ENCODE results near the gene TSEN34. TPM values are rescaled to one million over a fixed set of nuclear protein-coding genes. Genes with fewer than 3 reads are reported as not detected.
"Not testable (repeated sequence)": the region's sequence is repeated elsewhere in the genome, so short reads cannot be mapped to it uniquely, and the experiment has no call there.

Gene TSEN34
- total RNA-seq, 1 experiment from 2014 or later: 52.2 TPM

DNA sequence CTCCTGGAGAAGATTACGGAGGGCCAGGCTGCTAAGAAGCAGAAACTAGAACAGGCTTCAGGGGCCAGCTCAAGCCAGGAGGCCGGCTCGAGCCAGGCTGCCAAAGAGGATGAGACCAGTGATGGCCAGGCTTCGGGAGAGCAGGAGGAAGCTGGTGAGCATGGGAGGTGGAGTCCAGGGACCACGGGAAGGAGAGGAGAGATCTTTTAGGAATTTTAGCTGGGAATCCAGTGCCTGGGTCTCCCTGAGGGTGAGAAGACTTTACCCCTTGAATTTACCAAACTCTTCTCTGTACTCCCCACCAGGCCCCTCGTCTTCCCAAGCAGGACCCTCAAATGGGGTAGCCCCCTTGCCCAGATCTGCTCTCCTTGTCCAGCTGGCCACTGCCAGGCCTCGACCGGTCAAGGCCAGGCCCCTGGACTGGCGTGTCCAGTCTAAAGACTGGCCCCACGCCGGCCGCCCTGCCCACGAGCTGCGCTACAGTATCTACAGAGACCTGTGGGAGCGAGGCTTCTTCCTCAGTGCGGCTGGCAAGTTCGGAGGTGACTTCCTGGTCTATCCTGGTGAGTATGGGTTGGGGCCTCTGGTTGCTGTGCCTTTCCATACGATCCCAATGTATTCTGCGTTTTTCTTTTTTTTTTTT is 824 bp downstream of the TSEN34 start:
- CTCF ChIA-PET: interaction anchor here (0.6 to 1.8 kb wide), 5 partner anchors 13 to 399 kb away, joined by 3 to 8 read pairs (median 4); partner anchors contain the start of gene TMC4
- TF ChIP-seq, protein P1, sequence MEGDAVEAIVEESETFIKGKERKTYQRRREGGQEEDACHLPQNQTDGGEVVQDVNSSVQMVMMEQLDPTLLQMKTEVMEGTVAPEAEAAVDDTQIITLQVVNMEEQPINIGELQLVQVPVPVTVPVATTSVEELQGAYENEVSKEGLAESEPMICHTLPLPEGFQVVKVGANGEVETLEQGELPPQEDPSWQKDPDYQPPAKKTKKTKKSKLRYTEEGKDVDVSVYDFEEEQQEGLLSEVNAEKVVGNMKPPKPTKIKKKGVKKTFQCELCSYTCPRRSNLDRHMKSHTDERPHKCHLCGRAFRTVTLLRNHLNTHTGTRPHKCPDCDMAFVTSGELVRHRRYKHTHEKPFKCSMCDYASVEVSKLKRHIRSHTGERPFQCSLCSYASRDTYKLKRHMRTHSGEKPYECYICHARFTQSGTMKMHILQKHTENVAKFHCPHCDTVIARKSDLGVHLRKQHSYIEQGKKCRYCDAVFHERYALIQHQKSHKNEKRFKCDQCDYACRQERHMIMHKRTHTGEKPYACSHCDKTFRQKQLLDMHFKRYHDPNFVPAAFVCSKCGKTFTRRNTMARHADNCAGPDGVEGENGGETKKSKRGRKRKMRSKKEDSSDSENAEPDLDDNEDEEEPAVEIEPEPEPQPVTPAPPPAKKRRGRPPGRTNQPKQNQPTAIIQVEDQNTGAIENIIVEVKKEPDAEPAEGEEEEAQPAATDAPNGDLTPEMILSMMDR (IDR thresholded peaks at IDR 0.05; ENCODE audit: unreplicated experiment): no peak
- DNase-seq: no peak
- intact Hi-C loops (cut with micrococcal nuclease; ENCODE audit: unreplicated experiment): loop anchor here (1.0 kb wide), 1 partner anchor 8 kb away; the partner anchor contains the start of gene RPS9
- peaks cover 86% of the 10 kb centered on the region for H3K36me3 Mint-ChIP-seq (ENCODE audit: insufficient read depth, unreplicated experiment)
- peaks cover 23% of the 10 kb centered on the region for H3K4me1 Mint-ChIP-seq (ENCODE audit: low read depth, unreplicated experiment)
- H3K4me3 Mint-ChIP-seq (ENCODE audit: low read depth, unreplicated experiment): peak overlapping the region; percentile 82
- H3K9me3 Mint-ChIP-seq (ENCODE audit: low read depth, unreplicated experiment): no peaks in the 10 kb centered on the region
- BruUV-seq (replicated peaks): no TSS peak
- H3K27me3 Mint-ChIP-seq (ENCODE audit: unreplicated experiment): no peaks in the 10 kb centered on the region
- H3K27ac Mint-ChIP-seq (ENCODE audit: unreplicated experiment): peak overlapping the region; percentile 93

DNA sequence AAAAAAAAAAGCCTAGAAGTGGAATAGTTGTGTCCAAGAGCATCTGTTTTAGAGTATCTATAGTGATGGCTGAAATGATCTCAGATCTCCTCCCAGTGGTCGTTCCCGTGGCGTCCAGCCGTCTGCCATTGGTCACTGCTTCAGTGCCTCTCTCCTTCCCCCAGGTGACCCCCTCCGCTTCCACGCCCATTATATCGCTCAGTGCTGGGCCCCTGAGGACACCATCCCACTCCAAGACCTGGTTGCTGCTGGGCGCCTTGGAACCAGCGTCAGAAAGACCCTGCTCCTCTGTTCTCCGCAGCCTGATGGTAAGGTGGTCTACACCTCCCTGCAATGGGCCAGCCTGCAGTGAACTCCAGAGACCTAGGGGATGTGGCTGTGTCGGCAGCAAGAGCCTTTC is 1.9 kb downstream of the TSEN34 start:
- H3K36me3 Mint-ChIP-seq (ENCODE audit: insufficient read depth, unreplicated experiment): peaks cover 80% of the 10 kb centered on the region
- intact Hi-C loops (cut with micrococcal nuclease; ENCODE audit: unreplicated experiment): no loop called here
- CTCF ChIA-PET: no interaction called here

DNA sequence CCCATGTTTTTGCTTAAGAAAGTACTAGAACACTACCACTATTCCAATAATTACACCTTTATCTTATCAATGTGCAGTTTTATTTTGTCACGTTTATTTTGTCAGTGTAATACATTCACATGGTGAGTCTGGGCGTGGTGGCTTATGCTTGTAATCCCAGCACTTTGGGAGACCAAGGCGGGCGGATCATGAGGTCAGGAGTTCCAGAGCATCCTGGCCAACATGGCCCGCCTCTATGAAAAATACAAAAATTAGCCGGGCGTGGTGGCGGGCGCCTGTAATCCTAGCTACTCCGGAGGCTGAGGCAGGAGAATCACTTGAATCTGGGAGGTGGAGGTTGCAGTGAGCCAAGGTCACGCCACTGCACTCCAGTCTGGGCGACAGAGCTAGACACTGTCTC is 3.4 kb downstream of the TSEN34 start:
- DNase-seq; H3K4me3 Mint-ChIP-seq (ENCODE audit: low read depth, unreplicated experiment); H3K9me3 Mint-ChIP-seq (ENCODE audit: low read depth, unreplicated experiment); intact Hi-C loops (cut with micrococcal nuclease; ENCODE audit: unreplicated experiment); H3K27me3 Mint-ChIP-seq (ENCODE audit: unreplicated experiment); H3K27ac Mint-ChIP-seq (ENCODE audit: unreplicated experiment); BruUV-seq (replicated peaks); CTCF ChIA-PET: not testable (repeated sequence)
- H3K36me3 Mint-ChIP-seq (ENCODE audit: insufficient read depth, unreplicated experiment): peaks cover 72% of the 10 kb centered on the region
- H3K4me1 Mint-ChIP-seq (ENCODE audit: low read depth, unreplicated experiment): peaks cover 11% of the 10 kb centered on the region

More for the DNA sequence above, 1.9 kb downstream of the TSEN34 start:
- no TSS peak for BruUV-seq (replicated peaks)
- no peak for DNase-seq
- peaks cover 12% of the 10 kb centered on the region for H3K4me1 Mint-ChIP-seq (ENCODE audit: low read depth, unreplicated experiment)
- TF ChIP-seq, protein P1 (IDR thresholded peaks at IDR 0.05; ENCODE audit: unreplicated experiment): no peak
- H3K4me3 Mint-ChIP-seq (ENCODE audit: low read depth, unreplicated experiment): peak overlapping the region; percentile 13
- H3K27me3 Mint-ChIP-seq (ENCODE audit: unreplicated experiment): no peaks in the 10 kb centered on the region
- H3K9me3 Mint-ChIP-seq (ENCODE audit: low read depth, unreplicated experiment): no peaks in the 10 kb centered on the region
- no peak overlapping the region for H3K27ac Mint-ChIP-seq (ENCODE audit: unreplicated experiment)

DNA sequence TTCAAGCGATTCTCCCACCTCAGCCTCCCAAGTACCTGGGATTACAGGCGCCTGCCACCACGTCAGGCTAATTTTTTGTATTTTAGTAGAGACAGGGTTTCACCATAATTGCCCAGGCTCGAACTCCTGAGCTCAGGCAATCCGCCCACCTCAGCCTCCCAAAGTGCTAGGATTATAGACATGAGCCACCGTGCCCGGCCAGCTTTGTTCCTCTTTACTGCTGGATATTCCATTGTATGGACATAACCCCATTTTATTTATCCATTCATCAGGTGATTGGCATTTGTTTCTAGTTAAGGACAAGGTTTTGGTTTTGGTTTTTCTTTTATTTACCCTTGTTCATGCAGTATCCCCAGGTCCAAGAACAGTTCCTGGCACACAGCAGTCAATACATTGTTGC is 5.4 kb downstream of the TSEN34 start:
- DNase-seq: no peak
- Mint-ChIP-seq H3K27ac (ENCODE audit: unreplicated experiment) (no peak overlapping the region), H3K27me3 (ENCODE audit: unreplicated experiment) (no peaks in the 10 kb centered on the region), H3K36me3 (ENCODE audit: insufficient read depth, unreplicated experiment) (peaks cover 72% of the 10 kb centered on the region), H3K4me1 (ENCODE audit: low read depth, unreplicated experiment) (peaks cover 11% of the 10 kb centered on the region), H3K9me3 (ENCODE audit: low read depth, unreplicated experiment) (no peaks in the 10 kb centered on the region), H3K4me3 (ENCODE audit: low read depth, unreplicated experiment) (no peak overlapping the region)
- CTCF ChIA-PET: no interaction called here
- TF ChIP-seq, protein P1 (IDR thresholded peaks at IDR 0.05; ENCODE audit: unreplicated experiment): no peak
- intact Hi-C loops (cut with micrococcal nuclease; ENCODE audit: unreplicated experiment): no loop called here
- BruUV-seq (replicated peaks): no TSS peak

DNA sequence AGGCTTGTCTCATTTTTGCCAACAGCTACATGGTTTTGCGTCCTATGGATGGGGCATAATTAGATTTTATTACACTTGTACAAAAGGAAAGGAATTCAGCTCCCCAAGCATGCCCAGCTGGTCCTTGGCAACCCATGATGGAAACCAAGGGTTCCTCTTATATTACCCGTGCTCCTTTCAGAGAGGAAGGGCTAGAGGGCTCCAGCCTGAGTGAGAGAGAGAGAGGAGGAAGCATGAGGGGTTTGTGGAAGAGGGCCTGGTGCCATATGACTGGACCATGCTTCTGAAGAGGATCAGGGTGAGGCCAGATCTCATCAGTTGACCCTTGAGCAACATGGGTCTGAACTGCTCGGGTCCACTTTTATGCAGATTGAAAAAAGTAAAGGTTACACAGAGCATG is 6.0 kb downstream of the TSEN34 start:
- peaks cover 11% of the 10 kb centered on the region for H3K4me1 Mint-ChIP-seq (ENCODE audit: low read depth, unreplicated experiment)
- intact Hi-C loops (cut with micrococcal nuclease; ENCODE audit: unreplicated experiment): no loop called here
- no peak overlapping the region for H3K4me3 Mint-ChIP-seq (ENCODE audit: low read depth, unreplicated experiment)
- H3K36me3 Mint-ChIP-seq (ENCODE audit: insufficient read depth, unreplicated experiment): peaks cover 72% of the 10 kb centered on the region
- TF ChIP-seq, protein P1 (IDR thresholded peaks at IDR 0.05; ENCODE audit: unreplicated experiment): no peak
- CTCF ChIA-PET: no interaction called here
- no peaks in the 10 kb centered on the region for H3K9me3 Mint-ChIP-seq (ENCODE audit: low read depth, unreplicated experiment)
- no peaks in the 10 kb centered on the region for H3K27me3 Mint-ChIP-seq (ENCODE audit: unreplicated experiment)
- BruUV-seq (replicated peaks): no TSS peak
- DNase-seq: no peak
- no peak overlapping the region for H3K27ac Mint-ChIP-seq (ENCODE audit: unreplicated experiment)
